Epithelial cell of proximal tubule (primary cell): ENCODE measurements around the gene BMP2K. TPM values are rescaled to one million over a fixed set of nuclear protein-coding genes. Genes with fewer than 3 reads are reported as not detected.
A peak's percentile ranks its signal among the peaks of the same experiment; 100 is the strongest.

Experiments
- DNase-seq: peaks from one replicate; pipeline ENCODE4 v3.0.0-alpha.2; 2011; ENCODE audit warnings: low read depth
- H3K4me3 ChIP-seq: 2 replicates; pipeline ENCODE4 v1.5.1; 2011; ENCODE audit warnings: low read depth, mild to moderate bottlenecking, low read length
- CTCF ChIP-seq: conservative IDR thresholded peaks from 2 replicates; pipeline ENCODE4 v1.5.1; 2012; ENCODE audit warnings: low read depth, mild to moderate bottlenecking, low read length
- total RNA-seq: library from RNA; depleted of rRNA; stranded (reverse); fragments of >200 nt; gene quantifications from 2 replicates; pipeline ENCODE4 v1.2.3, GENCODE V29; 2015

BMP2K gene
- total RNA-seq, 1 donor from 2014 or later, result 11.8 TPM

GRCh38 chr4:78951862-78952472 is 175.8 kb downstream of the BMP2K start:
- peak; percentile 80 for TF ChIP-seq CTCF
- DNase-seq, result no peak
- H3K4me3 ChIP-seq, result no peak overlapping the region

- DNase-seq, result no peak
- no peak for TF ChIP-seq CTCF
- H3K4me3 ChIP-seq, result no peak overlapping the region
Measured at GRCh38 chr4:78953231-78953630, 177.1 kb downstream of the BMP2K start.

- H3K4me3 ChIP-seq, result no peak overlapping the region
- TF ChIP-seq CTCF, result peak; percentile 59
- DNase-seq, result no peak
Measured at GRCh38 chr4:78953769-78954666, 177.9 kb downstream of the BMP2K start.

- DNase-seq, result no peak
- TF ChIP-seq CTCF, result no peak
- no peak overlapping the region for H3K4me3 ChIP-seq
Measured at GRCh38 chr4:78956975-78957374, 180.8 kb downstream of the BMP2K start.

GRCh38 chr4:78960926-78961325 is 184.8 kb downstream of the BMP2K start:
- no peak for TF ChIP-seq CTCF
- no peak for DNase-seq

More at GRCh38 chr4:78960926-78961325, 184.8 kb downstream of the BMP2K start:
- no peak overlapping the region for H3K4me3 ChIP-seq

Other genes starting within 250 kb of the BMP2K start
- 354 and 367 TPM in 2 replicates for gene ANXA3, start 224.6 kb upstream of the BMP2K start, total RNA-seq
- 27.8 and 31.7 TPM in 2 replicates for gene PAQR3, start 163.1 kb downstream of the BMP2K start, total RNA-seq